Stimulated activated effector memory CD8-positive, alpha-beta T cell treated with anti-CD3 and anti-CD28 coated beads, Interleukin-12 subunit alpha, Interleukin-12 subunit beta, amount 100 ng/mL, for 72 hours (primary cell): ENCODE results near the gene TIE1.
"Not testable (repeated sequence)": the region's sequence is repeated elsewhere in the genome, so short reads cannot be mapped to it uniquely, and the experiment has no call there.

Source experiments
- ATAC-seq: fragments of 150-1000 bp; cut with Tn5 transposase; 2 replicates; pipeline ENCODE4 v1.10.0; 2021
- DNase-seq, 2 donors: peaks; one replicate each; pipeline ENCODE4 v3.0.0; 2021 to 2022; ENCODE audit warnings: low spot score in 2 of 2
- H3K27ac Mint-ChIP-seq: one replicate; pipeline ENCODE4 v1.8.0; 2022; ENCODE audit warnings: mild to moderate bottlenecking, mixed read lengths
- H3K36me3 Mint-ChIP-seq: one replicate; pipeline ENCODE4 v1.8.0; 2022; ENCODE audit warnings: mild to moderate bottlenecking, mixed read lengths
- H3K4me1 Mint-ChIP-seq: one replicate; pipeline ENCODE4 v1.8.0; 2022; ENCODE audit warnings: mixed read lengths
- H3K4me3 Mint-ChIP-seq: one replicate; pipeline ENCODE4 v1.8.0; 2022; ENCODE audit warnings: mild to moderate bottlenecking, mixed read lengths
- H3K9me3 Mint-ChIP-seq: one replicate; pipeline ENCODE4 v1.8.0; 2022; ENCODE audit warnings: mixed read lengths

TIE1 gene

DNA sequence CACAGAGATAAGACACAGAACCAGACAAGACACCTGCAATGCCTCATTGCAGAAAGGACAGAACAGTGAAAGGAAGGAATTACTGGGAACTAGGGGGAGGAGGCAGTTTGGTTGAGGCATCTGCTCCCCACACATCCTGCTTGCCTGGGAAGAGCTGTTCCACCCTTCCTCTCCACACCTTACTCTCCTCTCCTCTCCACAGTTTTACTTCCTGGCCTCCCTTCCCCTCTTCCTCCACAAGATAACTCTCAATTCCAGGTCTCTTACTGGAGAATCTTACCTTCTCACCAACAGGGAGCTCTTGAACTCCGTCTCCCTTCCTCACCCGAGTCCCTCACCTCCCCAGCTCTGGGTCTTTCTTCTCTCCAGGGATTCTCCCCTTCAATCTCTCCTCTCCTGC is 64.9 kb downstream of the TIE1 start:
- DNase-seq = no peak
- H3K27ac Mint-ChIP-seq = peak overlapping the region; percentile 94
- H3K36me3 Mint-ChIP-seq = peaks cover 72% of the 10 kb centered on the region
- H3K4me3 Mint-ChIP-seq = peak overlapping the region; percentile 96
- ATAC-seq = no peak
- no peaks in the 10 kb centered on the region for H3K9me3 Mint-ChIP-seq
- H3K4me1 Mint-ChIP-seq = peaks cover 54% of the 10 kb centered on the region

GRCh38 chr1:43366179-43366578 is 65.4 kb downstream of the TIE1 start:
- peak overlapping the region; percentile 96 for H3K4me3 Mint-ChIP-seq
- peaks cover 67% of the 10 kb centered on the region for H3K36me3 Mint-ChIP-seq
- peaks cover 51% of the 10 kb centered on the region for H3K4me1 Mint-ChIP-seq
- no peak for ATAC-seq
- H3K27ac Mint-ChIP-seq = peak overlapping the region; percentile 94
- H3K9me3 Mint-ChIP-seq = no peaks in the 10 kb centered on the region
- DNase-seq = no peak

DNA sequence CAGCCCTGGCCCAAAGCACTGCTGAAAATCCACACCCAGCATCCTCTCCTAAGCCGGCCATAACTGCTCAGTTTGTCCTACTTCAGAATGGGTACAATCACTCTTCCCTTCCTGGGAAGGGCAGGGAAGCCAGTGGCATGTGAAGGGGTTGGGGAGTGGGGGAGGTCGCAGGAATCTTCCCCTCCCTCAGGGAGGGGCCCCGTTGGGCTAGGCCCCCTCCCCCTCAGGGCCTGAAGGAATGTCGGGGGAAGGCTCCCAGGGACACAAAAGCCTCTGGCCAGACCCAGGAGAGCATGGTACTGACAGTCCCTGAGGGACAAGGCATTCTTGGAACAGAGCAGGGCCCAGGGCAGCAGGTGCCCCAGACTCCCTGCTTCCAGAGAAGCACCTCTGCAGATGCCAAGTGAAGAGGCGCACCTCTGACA is 65.8 kb downstream of the TIE1 start:
- DNase-seq (no peak), ATAC-seq (no peak)
- H3K4me1 Mint-ChIP-seq = peaks cover 47% of the 10 kb centered on the region
- peaks cover 63% of the 10 kb centered on the region for H3K36me3 Mint-ChIP-seq
- H3K4me3 Mint-ChIP-seq = peak overlapping the region; percentile 96
- H3K9me3 Mint-ChIP-seq = no peaks in the 10 kb centered on the region
- peak overlapping the region; percentile 94 for H3K27ac Mint-ChIP-seq

GRCh38 chr1:43367026-43367903 is 66.5 kb downstream of the TIE1 start:
- Mint-ChIP-seq H3K27ac (peak overlapping the region; percentile 94), H3K4me3 (peak overlapping the region; percentile 96), H3K9me3 (no peaks in the 10 kb centered on the region), H3K36me3 (peaks cover 56% of the 10 kb centered on the region), H3K4me1 (peaks cover 47% of the 10 kb centered on the region)
- ATAC-seq (peak; percentile 69), DNase-seq (peak; percentile 18 to 72)

GRCh38 chr1:43367904-43368645 is 67.3 kb downstream of the TIE1 start, which contains the start of gene ELOVL1:
ELOVL1 (minus strand) TSS chr1:43368011; CDS start chr1:43365609, 2,402 bp downstream.
- Mint-ChIP-seq H3K4me3 (peak within 1 kb of the TSS; percentile 96), H3K4me1 (peaks cover 47% of the 10 kb centered on the region), H3K9me3 (no peaks in the 10 kb centered on the region), H3K36me3 (peaks cover 48% of the 10 kb centered on the region), H3K27ac (peak within 1 kb of the TSS; percentile 94)
- peak; percentile 89 for ATAC-seq
- DNase-seq = peak; percentile 83 to 92

DNA sequence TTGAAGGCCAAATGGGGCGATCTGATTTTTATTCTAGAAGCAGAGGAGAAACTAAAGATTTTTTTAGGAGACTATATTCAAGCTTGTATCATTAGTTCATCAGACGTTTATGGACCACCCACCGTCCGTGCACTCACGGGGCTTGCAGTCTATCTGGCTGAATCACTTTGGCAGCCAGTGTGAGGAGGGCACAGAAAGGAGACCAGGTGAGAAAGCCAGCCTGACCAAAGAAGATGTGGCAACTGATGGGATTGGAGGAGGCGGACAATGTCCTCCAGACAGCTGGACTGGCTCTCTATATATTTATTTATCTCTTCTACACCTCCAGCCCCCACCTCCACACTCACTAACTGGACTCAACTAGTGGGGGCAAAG is 67.9 kb downstream of the TIE1 start:
- DNase-seq (no peak), ATAC-seq (no peak)
- Mint-ChIP-seq H3K9me3 (no peaks in the 10 kb centered on the region), H3K4me1 (peaks cover 46% of the 10 kb centered on the region), H3K4me3 (peak overlapping the region; percentile 96), H3K27ac (peak overlapping the region; percentile 94), H3K36me3 (peaks cover 43% of the 10 kb centered on the region)

DNA sequence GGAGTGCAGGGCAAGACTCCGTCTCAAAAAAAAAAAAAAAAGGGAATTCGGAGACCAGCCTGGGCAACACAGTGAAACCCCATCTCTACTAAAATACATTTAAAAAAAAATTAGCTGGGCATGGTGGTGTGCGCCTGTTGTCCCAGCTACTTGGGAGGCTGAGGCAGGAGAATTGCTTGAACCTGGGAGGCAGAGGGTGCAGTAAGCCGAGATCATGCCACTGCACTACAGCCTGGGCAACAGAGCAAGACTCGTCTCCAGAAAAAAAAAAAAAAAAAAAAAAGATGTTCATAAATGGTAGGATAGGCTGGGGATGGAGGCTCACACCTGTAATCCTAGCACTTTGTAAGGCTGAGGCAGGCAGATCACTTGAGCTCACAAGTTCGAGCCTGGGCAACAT is 69.0 kb downstream of the TIE1 start:
- peaks cover 31% of the 10 kb centered on the region for H3K36me3 Mint-ChIP-seq
- H3K4me3 Mint-ChIP-seq, ATAC-seq: not testable (repeated sequence)

DNA sequence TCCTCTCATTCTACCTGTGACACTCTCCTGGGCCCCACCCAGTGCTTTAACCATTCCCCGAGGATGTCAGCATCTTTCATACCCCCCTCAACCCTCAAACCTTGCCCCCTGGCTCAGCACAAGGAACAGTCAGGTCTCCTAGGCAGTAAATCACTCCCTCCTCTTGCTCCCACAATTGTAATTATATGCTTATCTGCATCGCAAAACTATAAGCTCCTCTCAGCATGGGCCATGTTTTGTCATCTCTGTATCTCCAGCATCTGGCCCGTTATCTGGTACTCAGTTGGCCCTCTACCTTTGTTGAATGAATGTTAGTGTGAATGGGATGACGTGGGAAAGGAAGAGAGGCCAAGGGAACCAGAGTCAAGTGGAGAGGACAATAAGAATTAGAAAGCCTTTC is 69.8 kb downstream of the TIE1 start:
- ATAC-seq (no peak), DNase-seq (no peak)
- H3K27ac Mint-ChIP-seq = peak overlapping the region; percentile 5
- no peak overlapping the region for H3K4me3 Mint-ChIP-seq
- peaks cover 27% of the 10 kb centered on the region for H3K4me1 Mint-ChIP-seq
- H3K9me3 Mint-ChIP-seq = no peaks in the 10 kb centered on the region
- H3K36me3 Mint-ChIP-seq = peaks cover 23% of the 10 kb centered on the region

More for the DNA sequence above, 69.0 kb downstream of the TIE1 start:
- DNase-seq, H3K27ac Mint-ChIP-seq, H3K9me3 Mint-ChIP-seq: not testable (repeated sequence)
- H3K4me1 Mint-ChIP-seq = peaks cover 35% of the 10 kb centered on the region

DNA sequence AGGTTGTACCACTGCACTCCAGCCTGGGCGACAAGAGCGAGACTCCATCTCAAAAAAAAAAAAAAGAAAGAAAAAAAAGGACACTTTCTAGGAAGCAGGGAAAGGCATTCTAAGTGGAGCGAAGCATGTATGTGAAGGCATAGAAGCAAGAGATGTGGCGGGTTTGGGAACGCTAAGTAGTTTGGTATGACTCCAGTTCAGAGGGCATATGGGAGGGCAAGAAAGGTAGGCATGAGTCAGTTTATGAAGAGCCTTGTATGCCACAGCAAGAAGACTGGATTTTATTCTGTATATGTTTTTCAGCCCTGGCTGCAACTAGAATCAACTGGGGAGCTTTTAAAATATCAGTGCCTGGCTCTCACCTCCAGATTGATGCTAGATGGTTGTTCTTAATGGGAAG is 71.4 kb downstream of the TIE1 start:
- Mint-ChIP-seq H3K36me3 (peaks cover 10% of the 10 kb centered on the region), H3K9me3 (no peaks in the 10 kb centered on the region), H3K4me1 (peaks cover 14% of the 10 kb centered on the region), H3K27ac (no peak overlapping the region), H3K4me3 (no peak overlapping the region)
- ATAC-seq = no peak
- no peak for DNase-seq
